Measurements from ENCODE around the gene ZFAND3. TPM values are rescaled to one million over a fixed set of nuclear protein-coding genes. Genes with fewer than 3 reads are reported as not detected.

Gene ZFAND3
- polyA plus RNA-seq, 4 donors: 35.9 to 80.4 (median 40.9) TPM

DNA sequence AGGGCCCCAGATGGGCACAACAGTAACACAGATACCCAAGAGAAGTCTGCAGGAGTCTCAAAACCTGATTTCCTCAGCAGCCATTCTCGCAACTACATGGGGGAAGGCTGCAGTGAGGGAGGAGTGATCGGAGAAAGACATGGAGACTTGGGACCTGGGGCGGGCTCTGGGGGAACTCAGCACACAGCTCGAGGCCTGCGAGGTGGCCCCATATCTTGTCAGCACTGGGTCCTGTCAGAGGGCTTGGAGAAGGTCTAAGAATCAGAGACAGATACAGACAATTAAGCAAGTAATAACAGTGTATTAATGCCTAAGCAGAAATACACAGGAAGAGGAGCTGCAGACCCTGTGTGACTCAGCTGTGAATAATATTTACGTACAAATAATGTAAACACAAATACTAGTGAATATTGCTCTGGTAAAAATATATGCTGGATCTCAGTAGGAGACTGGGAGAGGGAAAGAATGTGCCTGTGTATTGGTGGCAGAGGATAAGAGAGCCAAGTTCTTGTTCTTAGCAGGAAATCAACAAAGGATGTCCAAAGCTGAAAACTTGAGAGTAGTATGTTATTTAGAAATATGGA lies 336.2 kb downstream of the ZFAND3 start:
- peaks cover 0 to 5% (median 2%) of the 10 kb centered on the region in 3 donors for H3K4me1 ChIP-seq (ENCODE audit: control insufficient read depth in 3 of 3, insufficient read depth in 2 of 3, low read depth in 1 of 3, low read length in 2 of 3)
- DNase-seq: no peak
- H3K36me3 ChIP-seq (ENCODE audit: control insufficient read depth in 3 of 3, insufficient read depth in 2 of 3, low read depth in 1 of 3, low read length in 3 of 3): peaks cover 0 to 64% (median 6%) of the 10 kb centered on the region in 3 donors
- peaks cover 0 to 5% of the 10 kb centered on the region in 2 donors for H3K9me3 ChIP-seq (ENCODE audit: control insufficient read depth in 2 of 2, insufficient read depth in 1 of 2, low read depth in 1 of 2, low read length in 1 of 2)
- 80 to 89% (median 87%) methylated on average over 6 of the region's 6 CpGs for WGBS, 3 donors
- H3K27ac ChIP-seq (ENCODE audit: low read depth in 1 of 3, low read length in 2 of 3): peak overlapping the region in 2 of 3 donors; percentile 45 to 65
- no peak for FAIRE-seq
- no peaks in the 10 kb centered on the region for H3K27me3 ChIP-seq (ENCODE audit: control insufficient read depth in 3 of 3, insufficient read depth in 3 of 3, low read length in 3 of 3)
- no peak overlapping the region for H3K4me3 ChIP-seq (ENCODE audit: low read depth in 1 of 3, low read length in 3 of 3)

DNA sequence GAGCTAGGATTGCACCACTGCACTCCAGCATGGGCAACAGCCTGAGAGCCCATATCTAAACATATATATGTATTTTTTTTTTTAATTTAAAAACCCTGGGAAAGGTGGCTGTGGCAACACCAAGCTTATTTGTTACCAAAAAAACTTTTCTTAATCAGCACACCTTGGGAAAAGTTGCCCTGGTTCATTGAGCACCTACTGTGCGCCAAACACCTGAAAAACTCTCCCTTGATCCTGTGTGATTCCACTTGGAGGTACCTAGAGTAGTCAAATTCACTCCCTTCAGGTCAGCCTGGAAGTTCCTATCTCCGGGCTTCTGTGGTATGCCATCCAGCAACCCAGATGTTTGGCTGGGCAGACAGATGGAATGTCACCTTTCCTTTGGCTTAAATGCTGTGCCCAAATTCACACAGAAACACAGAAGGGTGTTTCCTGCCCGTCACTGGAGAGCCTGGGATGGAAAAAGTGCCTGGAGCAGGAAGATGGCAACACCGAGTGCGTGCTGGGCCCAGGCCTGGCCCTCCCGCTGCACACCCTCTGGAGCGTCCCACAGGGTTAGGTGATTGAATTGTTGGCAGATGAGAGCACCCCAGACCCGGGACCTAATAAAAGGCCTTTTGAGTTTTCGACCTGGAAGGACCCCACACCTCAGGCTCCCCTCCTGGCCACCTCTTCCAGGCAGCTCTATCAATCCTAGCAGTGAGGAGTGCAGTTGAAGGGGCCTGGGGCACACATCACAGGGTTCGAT lies 337.5 kb downstream of the ZFAND3 start:
- H3K27me3 ChIP-seq (ENCODE audit: control insufficient read depth in 3 of 3, insufficient read depth in 3 of 3, low read length in 3 of 3): no peaks in the 10 kb centered on the region
- H3K4me3 ChIP-seq (ENCODE audit: low read depth in 1 of 3, low read length in 3 of 3): no peak overlapping the region
- H3K9me3 ChIP-seq (ENCODE audit: control insufficient read depth in 2 of 2, insufficient read depth in 1 of 2, low read depth in 1 of 2, low read length in 1 of 2): peaks cover 0 to 10% of the 10 kb centered on the region in 2 donors
- DNase-seq (no peak), FAIRE-seq (no peak)
- peaks cover 0 to 59% (median 6%) of the 10 kb centered on the region in 3 donors for H3K36me3 ChIP-seq (ENCODE audit: control insufficient read depth in 3 of 3, insufficient read depth in 2 of 3, low read depth in 1 of 3, low read length in 3 of 3)
- H3K4me1 ChIP-seq (ENCODE audit: control insufficient read depth in 3 of 3, insufficient read depth in 2 of 3, low read depth in 1 of 3, low read length in 2 of 3): peaks cover 0 to 5% (median 2%) of the 10 kb centered on the region in 3 donors
- no peak overlapping the region for H3K27ac ChIP-seq (ENCODE audit: low read depth in 1 of 3, low read length in 2 of 3)
- 92 to 98% (median 96%) methylated on average over 10 of the region's 10 CpGs for WGBS, 3 donors

DNA sequence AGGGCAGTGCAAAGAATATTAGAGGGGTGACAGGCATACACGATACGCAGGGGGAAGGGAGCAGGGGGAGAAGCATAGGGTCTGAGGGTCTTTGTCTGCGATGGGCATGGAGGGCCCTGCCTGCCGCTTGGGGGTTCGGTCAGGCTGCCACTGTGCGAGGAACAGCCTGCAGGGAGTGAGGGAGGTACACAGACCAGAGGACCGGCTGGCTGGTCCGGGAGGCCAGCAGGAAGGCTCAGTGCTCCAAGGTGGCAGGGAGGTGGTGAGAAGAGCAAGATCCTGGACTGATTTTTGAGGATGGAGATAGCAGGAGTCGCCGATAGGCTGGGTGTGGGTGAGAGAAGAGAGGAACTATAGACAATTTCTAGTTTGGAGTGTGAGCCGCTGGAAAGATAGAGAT lies 338.4 kb downstream of the ZFAND3 start:
- WGBS, 3 donors: 91 to 95% (median 92%) methylated on average over 11 of the region's 11 CpGs
- Histone ChIP-seq H3K4me1 (ENCODE audit: control insufficient read depth in 3 of 3, insufficient read depth in 2 of 3, low read depth in 1 of 3, low read length in 2 of 3) (peaks cover 0 to 5% (median 2%) of the 10 kb centered on the region in 3 donors), H3K4me3 (ENCODE audit: low read depth in 1 of 3, low read length in 3 of 3) (no peak overlapping the region), H3K27me3 (ENCODE audit: control insufficient read depth in 3 of 3, insufficient read depth in 3 of 3, low read length in 3 of 3) (no peaks in the 10 kb centered on the region), H3K9me3 (ENCODE audit: control insufficient read depth in 2 of 2, insufficient read depth in 1 of 2, low read depth in 1 of 2, low read length in 1 of 2) (peaks cover 0 to 10% of the 10 kb centered on the region in 2 donors), H3K36me3 (ENCODE audit: control insufficient read depth in 3 of 3, insufficient read depth in 2 of 3, low read depth in 1 of 3, low read length in 3 of 3) (peaks cover 0 to 54% (median 6%) of the 10 kb centered on the region in 3 donors), H3K27ac (ENCODE audit: low read depth in 1 of 3, low read length in 2 of 3) (no peak overlapping the region)
- no peak for DNase-seq
- FAIRE-seq: no peak

DNA sequence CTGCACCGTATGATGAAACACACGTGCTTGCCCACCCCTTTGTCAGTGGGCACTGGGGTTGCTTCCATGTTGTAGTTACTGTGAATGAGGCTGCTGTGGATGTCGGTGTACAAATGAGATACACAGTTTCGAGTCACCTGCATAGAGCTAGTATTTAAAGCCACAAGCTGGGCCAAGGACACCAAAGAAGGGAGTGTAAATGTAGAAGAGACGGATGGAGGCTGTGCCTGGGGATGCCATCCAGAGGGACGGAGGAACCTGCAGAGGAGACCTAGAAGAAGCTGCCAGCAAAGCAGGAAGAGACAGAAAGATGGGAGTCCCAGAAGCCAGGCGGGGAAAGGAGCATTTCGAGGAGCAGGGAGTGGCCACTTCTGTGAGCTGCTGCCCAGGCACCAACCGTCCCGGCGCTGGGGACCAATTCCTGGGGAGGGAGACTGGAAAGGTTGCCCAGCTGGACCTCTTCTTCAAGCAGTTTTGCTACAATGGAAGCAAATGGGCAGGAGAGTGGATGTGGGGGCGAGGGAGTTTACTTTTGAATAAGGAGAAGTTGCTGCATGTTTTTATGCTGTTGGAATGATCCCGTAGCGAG lies 339.3 kb downstream of the ZFAND3 start:
- DNase-seq: no peak
- peaks cover 2 to 5% (median 5%) of the 10 kb centered on the region in 3 donors for H3K4me1 ChIP-seq (ENCODE audit: control insufficient read depth in 3 of 3, insufficient read depth in 2 of 3, low read depth in 1 of 3, low read length in 2 of 3)
- no peak overlapping the region for H3K4me3 ChIP-seq (ENCODE audit: low read depth in 1 of 3, low read length in 3 of 3)
- peaks cover 0 to 46% (median 0%) of the 10 kb centered on the region in 3 donors for H3K36me3 ChIP-seq (ENCODE audit: control insufficient read depth in 3 of 3, insufficient read depth in 2 of 3, low read depth in 1 of 3, low read length in 3 of 3)
- H3K27me3 ChIP-seq (ENCODE audit: control insufficient read depth in 3 of 3, insufficient read depth in 3 of 3, low read length in 3 of 3): no peaks in the 10 kb centered on the region
- FAIRE-seq: no peak
- H3K27ac ChIP-seq (ENCODE audit: low read depth in 1 of 3, low read length in 2 of 3): no peak overlapping the region
- H3K9me3 ChIP-seq (ENCODE audit: control insufficient read depth in 2 of 2, insufficient read depth in 1 of 2, low read depth in 1 of 2, low read length in 1 of 2): peaks cover 0 to 10% of the 10 kb centered on the region in 2 donors
- WGBS, 3 donors: 86 to 95% (median 93%) methylated on average over 14 of the region's 14 CpGs

DNA sequence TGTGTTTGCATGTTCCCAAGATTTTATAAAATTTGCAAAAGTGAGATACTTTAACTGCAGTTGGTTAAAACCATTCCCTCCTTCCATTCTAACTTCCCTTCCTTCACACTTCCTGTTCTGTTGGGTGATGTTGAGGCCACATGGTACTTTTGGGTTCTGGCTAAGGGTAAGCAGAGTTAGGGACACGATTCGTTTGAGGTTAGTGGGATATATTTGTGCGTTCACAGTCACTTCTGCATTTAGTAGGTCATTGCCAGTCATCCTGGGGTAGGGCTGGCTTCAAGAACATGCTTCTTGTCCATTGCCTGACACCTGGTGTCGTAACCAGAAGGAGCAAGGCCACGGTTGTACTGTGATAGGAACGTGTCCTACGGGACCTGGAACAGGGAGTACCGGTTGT lies 340.1 kb downstream of the ZFAND3 start:
- Histone ChIP-seq H3K4me3 (ENCODE audit: low read depth in 1 of 3, low read length in 3 of 3) (no peak overlapping the region), H3K4me1 (ENCODE audit: control insufficient read depth in 3 of 3, insufficient read depth in 2 of 3, low read depth in 1 of 3, low read length in 2 of 3) (peaks cover 2 to 6% (median 5%) of the 10 kb centered on the region in 3 donors), H3K36me3 (ENCODE audit: control insufficient read depth in 3 of 3, insufficient read depth in 2 of 3, low read depth in 1 of 3, low read length in 3 of 3) (peaks cover 0 to 41% (median 0%) of the 10 kb centered on the region in 3 donors), H3K9me3 (ENCODE audit: control insufficient read depth in 2 of 2, insufficient read depth in 1 of 2, low read depth in 1 of 2, low read length in 1 of 2) (peaks cover 0 to 10% of the 10 kb centered on the region in 2 donors), H3K27me3 (ENCODE audit: control insufficient read depth in 3 of 3, insufficient read depth in 3 of 3, low read length in 3 of 3) (no peaks in the 10 kb centered on the region), H3K27ac (ENCODE audit: low read depth in 1 of 3, low read length in 2 of 3) (no peak overlapping the region)
- 78 to 88% (median 86%) methylated on average over 8 of the region's 8 CpGs for WGBS, 3 donors
- no peak for DNase-seq
- no peak for FAIRE-seq

DNA sequence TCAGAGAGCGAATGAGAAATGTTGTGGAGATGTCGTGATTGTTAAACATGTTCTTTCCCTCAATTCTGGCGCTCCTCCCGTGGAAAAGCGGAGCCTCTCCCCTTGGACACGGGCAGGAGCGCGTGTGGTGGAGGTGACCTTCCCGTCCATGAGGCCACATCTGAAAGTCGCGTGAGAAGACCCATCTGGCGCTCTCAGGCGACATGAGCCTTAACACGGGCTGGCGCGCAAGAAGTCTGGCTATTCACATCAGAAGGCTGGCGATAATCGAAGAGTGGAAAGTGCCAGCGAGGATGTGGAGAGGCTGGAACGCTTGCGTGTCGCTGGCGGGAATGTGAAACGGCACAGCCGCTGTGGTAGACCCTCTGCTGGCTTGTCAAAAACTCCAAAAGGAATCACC lies 341.3 kb downstream of the ZFAND3 start:
- H3K36me3 ChIP-seq (ENCODE audit: control insufficient read depth in 3 of 3, insufficient read depth in 2 of 3, low read depth in 1 of 3, low read length in 3 of 3): peaks cover 0 to 31% (median 0%) of the 10 kb centered on the region in 3 donors
- 95 to 98% (median 96%) methylated on average over 25 of the region's 25 CpGs for WGBS, 3 donors
- FAIRE-seq (no peak), DNase-seq (no peak)
- H3K27me3 ChIP-seq (ENCODE audit: control insufficient read depth in 3 of 3, insufficient read depth in 3 of 3, low read length in 3 of 3): no peaks in the 10 kb centered on the region
- H3K4me3 ChIP-seq (ENCODE audit: low read depth in 1 of 3, low read length in 3 of 3): no peak overlapping the region
- H3K4me1 ChIP-seq (ENCODE audit: control insufficient read depth in 3 of 3, insufficient read depth in 2 of 3, low read depth in 1 of 3, low read length in 2 of 3): peaks cover 0 to 4% (median 2%) of the 10 kb centered on the region in 3 donors
- H3K9me3 ChIP-seq (ENCODE audit: control insufficient read depth in 2 of 2, insufficient read depth in 1 of 2, low read depth in 1 of 2, low read length in 1 of 2): peaks cover 0 to 10% of the 10 kb centered on the region in 2 donors
- no peak overlapping the region for H3K27ac ChIP-seq (ENCODE audit: low read depth in 1 of 3, low read length in 2 of 3)

DNA sequence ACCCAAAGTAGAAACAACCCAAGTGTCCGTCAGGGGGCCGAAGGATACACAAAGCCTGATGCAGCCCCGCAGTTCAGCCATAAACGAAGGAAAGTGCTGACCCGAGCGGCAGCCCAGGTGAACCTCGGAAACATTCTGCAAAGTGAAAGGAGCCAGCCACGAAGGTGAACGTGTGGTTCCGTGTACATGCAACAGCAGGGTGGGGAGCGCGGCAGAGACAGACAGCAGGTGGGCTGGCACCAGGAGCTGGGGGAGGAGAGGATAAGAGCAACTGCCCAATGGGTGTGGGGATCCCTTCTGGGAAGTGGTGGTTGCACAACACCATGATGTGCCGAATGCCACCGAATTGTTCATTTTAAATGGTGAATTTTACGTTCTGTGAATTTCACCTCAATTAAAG lies 341.8 kb downstream of the ZFAND3 start:
- DNase-seq (no peak), FAIRE-seq (no peak)
- H3K4me3 ChIP-seq (ENCODE audit: low read depth in 1 of 3, low read length in 3 of 3): no peak overlapping the region
- H3K27me3 ChIP-seq (ENCODE audit: control insufficient read depth in 3 of 3, insufficient read depth in 3 of 3, low read length in 3 of 3): no peaks in the 10 kb centered on the region
- peaks cover 0 to 3% (median 2%) of the 10 kb centered on the region in 3 donors for H3K4me1 ChIP-seq (ENCODE audit: control insufficient read depth in 3 of 3, insufficient read depth in 2 of 3, low read depth in 1 of 3, low read length in 2 of 3)
- H3K9me3 ChIP-seq (ENCODE audit: control insufficient read depth in 2 of 2, insufficient read depth in 1 of 2, low read depth in 1 of 2, low read length in 1 of 2): peaks cover 0 to 10% of the 10 kb centered on the region in 2 donors
- no peak overlapping the region for H3K27ac ChIP-seq (ENCODE audit: low read depth in 1 of 3, low read length in 2 of 3)
- 96 to 97% (median 97%) methylated on average over 15 of the region's 15 CpGs for WGBS, 3 donors
- H3K36me3 ChIP-seq (ENCODE audit: control insufficient read depth in 3 of 3, insufficient read depth in 2 of 3, low read depth in 1 of 3, low read length in 3 of 3): peaks cover 0 to 31% (median 0%) of the 10 kb centered on the region in 3 donors

DNA sequence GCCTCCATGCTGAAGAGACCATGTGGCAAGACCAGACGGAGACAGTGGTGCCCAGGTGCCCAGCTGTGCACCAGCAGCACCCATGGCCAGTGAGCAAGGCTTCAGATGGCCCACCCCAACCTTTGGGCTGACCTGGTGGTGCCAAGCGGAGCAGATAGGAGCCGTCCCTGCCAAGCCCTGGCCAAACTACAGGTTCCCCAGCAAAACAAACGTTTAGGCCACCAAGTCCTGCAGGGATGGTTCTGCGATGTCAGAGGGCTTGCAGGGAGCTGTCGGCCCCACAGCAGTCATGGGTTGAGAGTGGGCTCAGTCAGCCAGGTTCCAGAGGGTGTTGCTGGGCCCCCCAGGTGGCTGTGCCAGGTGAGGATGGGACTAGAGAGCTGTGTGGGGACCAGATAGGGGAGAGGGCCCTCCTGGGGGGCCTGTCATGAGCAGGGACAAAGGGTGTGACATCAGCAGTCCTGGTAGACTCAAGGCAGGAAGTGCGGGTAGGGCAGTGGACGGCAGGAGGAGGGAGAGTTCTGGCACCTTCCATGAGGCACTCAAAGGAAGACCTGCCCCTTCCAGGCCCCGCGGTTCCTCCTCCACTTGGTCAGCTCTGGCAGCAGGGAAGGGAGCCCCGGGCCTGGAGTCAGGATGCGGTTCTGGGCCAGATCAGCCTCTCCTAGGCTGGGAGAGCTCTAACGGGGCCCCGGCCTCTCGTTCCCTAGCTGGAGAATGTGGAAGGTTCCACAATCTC lies 342.4 kb downstream of the ZFAND3 start:
- Histone ChIP-seq H3K27ac (ENCODE audit: low read depth in 1 of 3, low read length in 2 of 3) (no peak overlapping the region), H3K9me3 (ENCODE audit: control insufficient read depth in 2 of 2, insufficient read depth in 1 of 2, low read depth in 1 of 2, low read length in 1 of 2) (peaks cover 0 to 10% of the 10 kb centered on the region in 2 donors), H3K4me3 (ENCODE audit: low read depth in 1 of 3, low read length in 3 of 3) (no peak overlapping the region), H3K36me3 (ENCODE audit: control insufficient read depth in 3 of 3, insufficient read depth in 2 of 3, low read depth in 1 of 3, low read length in 3 of 3) (peaks cover 0 to 30% (median 0%) of the 10 kb centered on the region in 3 donors), H3K27me3 (ENCODE audit: control insufficient read depth in 3 of 3, insufficient read depth in 3 of 3, low read length in 3 of 3) (no peaks in the 10 kb centered on the region), H3K4me1 (ENCODE audit: control insufficient read depth in 3 of 3, insufficient read depth in 2 of 3, low read depth in 1 of 3, low read length in 2 of 3) (peaks cover 0 to 3% (median 2%) of the 10 kb centered on the region in 3 donors)
- DNase-seq (no peak), FAIRE-seq (no peak)
- 85 to 89% (median 86%) methylated on average over 15 of the region's 15 CpGs for WGBS, 3 donors
